H1 (cell line): Measurements from ENCODE around the gene ABCA5. TPM values are rescaled to one million over a fixed set of nuclear protein-coding genes. Genes with fewer than 3 reads are reported as not detected.

Source experiments
- CTCF ChIA-PET: fragments of 300-600 bp; sonication (Branson Sonifier 250); formaldehyde crosslinking; loops from one replicate; lab custom pipeline; 2021; ENCODE audit not compliant: partially characterized antibody; lab: Charles Lee
- POLR2A ChIA-PET: fragments of 300-600 bp; sonication (Branson Sonifier 250); formaldehyde crosslinking; loops from one replicate; lab custom pipeline; 2021; ENCODE audit warnings: inconsistent platforms; ENCODE audit not compliant: partially characterized antibody; lab: Charles Lee
- DNase-seq, 2 experiments: peaks; one replicate each; pipeline versions ENCODE4 v3.0.0 to v3.0.0-alpha.2; 2010 to 2022; ENCODE audit warnings: low spot score in 2 of 2, low read depth in 1 of 2, mixed read lengths in 1 of 2
- FAIRE-seq: peaks from 2 replicates; lab custom pipeline; 2011; peaks lifted over from hg19 to GRCh38; lab: Jason Lieb, UNC
- H2AFZ ChIP-seq: 2 replicates; pipeline ENCODE4 v1.8.1; 2012; ENCODE audit warnings: low read length, inconsistent platforms
- H2AK5ac ChIP-seq: 2 replicates; pipeline ENCODE4 v1.6.1; 2013; ENCODE audit warnings: low read depth, low read length
- H2BK120ac ChIP-seq: replicated peaks from 2 replicates; pipeline ENCODE3; 2013; ENCODE audit warnings: low read depth, low read length, inconsistent platforms
- H2BK12ac ChIP-seq: 2 replicates; pipeline ENCODE4 v1.6.1; 2013; ENCODE audit warnings: low read depth, low read length
- H2BK15ac ChIP-seq: 2 replicates; pipeline ENCODE4 v1.6.1; 2013; ENCODE audit warnings: low read length
- H2BK20ac ChIP-seq: 2 replicates; pipeline ENCODE4 v1.6.1; 2013; ENCODE audit warnings: low read length
- H2BK5ac ChIP-seq: 2 replicates; pipeline ENCODE4 v1.6.1; 2013; ENCODE audit warnings: low read depth, low read length
- H3K14ac ChIP-seq: 2 replicates; pipeline ENCODE4 v1.6.1; 2013; ENCODE audit warnings: inconsistent platforms; ENCODE audit not compliant: insufficient read length
- H3K18ac ChIP-seq: 2 replicates; pipeline ENCODE4 v1.6.1; 2013; ENCODE audit warnings: low read length; ENCODE audit errors: extremely low read depth
- H3K23ac ChIP-seq: 2 replicates; pipeline ENCODE4 v1.6.1; 2013; ENCODE audit warnings: inconsistent platforms; ENCODE audit not compliant: insufficient read length
- H3K23me2 ChIP-seq: 2 replicates; pipeline ENCODE4 v1.6.1; 2013; ENCODE audit warnings: low read depth, low read length
- H3K27ac ChIP-seq: 2 replicates; pipeline ENCODE4 v1.6.1; 2011; ENCODE audit warnings: low read depth, low read length, inconsistent platforms
- H3K27me3 ChIP-seq, 4 experiments: replicated peaks in 1 of 4; 1 replicate in 1 of 4; 2 replicates in 3 of 4; pipeline versions ENCODE4 v1.6.1 to v1.8.1; 2011 to 2013; ENCODE audit warnings: low read length in 3 of 4, mild to moderate bottlenecking in 3 of 4, inconsistent platforms in 2 of 4, mixed read lengths in 2 of 4, moderate library complexity in 1 of 4; ENCODE audit not compliant: control insufficient read depth in 3 of 4, insufficient read depth in 3 of 4; ENCODE audit errors: extremely low read depth in 1 of 4
- H3K36me3 ChIP-seq, 4 experiments: 2 replicates each; pipeline versions ENCODE4 v1.6.1 to v1.8.1; 2011 to 2013; ENCODE audit warnings: mild to moderate bottlenecking in 4 of 4, low read length in 3 of 4, moderate library complexity in 2 of 4, control low read depth in 1 of 4, inconsistent platforms in 1 of 4; ENCODE audit not compliant: insufficient read depth in 4 of 4, control insufficient read depth in 2 of 4
- H3K4ac ChIP-seq: replicated peaks from 2 replicates; pipeline ENCODE3; 2013; ENCODE audit warnings: low read length, low read depth, mixed read lengths, inconsistent platforms; ENCODE audit not compliant: insufficient read length
- H3K4me1 ChIP-seq, 4 experiments: replicated peaks in 1 of 4; 1 replicate in 1 of 4; 2 replicates in 3 of 4; pipeline versions ENCODE4 v1.6.1 to v1.8.1; 2011 to 2013; ENCODE audit warnings: low read length in 3 of 4, inconsistent platforms in 2 of 4, mixed read lengths in 1 of 4; ENCODE audit not compliant: insufficient read depth in 4 of 4, control insufficient read depth in 3 of 4
- H3K4me2 ChIP-seq, 2 experiments: 2 replicates each; pipeline versions ENCODE4 v1.6.1 to v1.8.1; 2011 to 2013; ENCODE audit warnings: low read depth in 2 of 2, low read length in 2 of 2, control low read depth in 1 of 2, inconsistent platforms in 1 of 2, mild to moderate bottlenecking in 1 of 2; ENCODE audit not compliant: insufficient read depth in 1 of 2
- H3K4me3 ChIP-seq, 4 experiments: fragments of 200-600, 300-600 bp in 1 of 4; sonication (generic), shearing (Covaris generic), sonication (Bioruptor Twin) in 1 of 4; 2 replicates each; pipeline versions ENCODE4 v1.5.1 to v1.8.1; 2011 to 2016; ENCODE audit warnings: low read length in 4 of 4, low read depth in 3 of 4, control low read depth in 2 of 4, inconsistent platforms in 2 of 4, mild to moderate bottlenecking in 2 of 4, mixed read lengths in 1 of 4, moderate library complexity in 1 of 4; ENCODE audit not compliant: insufficient read depth in 2 of 4; ENCODE audit errors: extremely low read depth in 1 of 4
- H3K56ac ChIP-seq: replicated peaks from 2 replicates; pipeline ENCODE3; 2013; ENCODE audit warnings: low read depth, mild to moderate bottlenecking, mixed read lengths, low read length, inconsistent platforms; ENCODE audit not compliant: insufficient read length
- H3K79me1 ChIP-seq: 2 replicates; pipeline ENCODE4 v1.6.1; 2013; ENCODE audit warnings: low read depth, low read length, control low read depth
- H3K79me2 ChIP-seq, 2 experiments: 2 replicates each; pipeline versions ENCODE4 v1.6.1 to v1.8.1; 2012 to 2013; ENCODE audit warnings: low read length in 2 of 2, mild to moderate bottlenecking in 2 of 2, inconsistent platforms in 1 of 2; ENCODE audit not compliant: insufficient read depth in 2 of 2, control insufficient read depth in 1 of 2
- H3K9ac ChIP-seq, 4 experiments: replicated peaks in 1 of 4; 1 replicate in 1 of 4; 2 replicates in 3 of 4; pipeline versions ENCODE4 v1.6.1 to v1.8.1; 2011 to 2013; ENCODE audit warnings: low read depth in 3 of 4, low read length in 3 of 4, control low read depth in 2 of 4, mild to moderate bottlenecking in 2 of 4, moderate library complexity in 2 of 4, inconsistent platforms in 1 of 4; ENCODE audit errors: extremely low read depth in 1 of 4
- H3K9me3 ChIP-seq, 2 experiments: 2 replicates each; pipeline versions ENCODE4 v1.6.1 to v1.8.1; 2012 to 2013; ENCODE audit warnings: mild to moderate bottlenecking in 2 of 2, moderate library complexity in 2 of 2, control low read depth in 1 of 2, inconsistent platforms in 1 of 2, low read depth in 1 of 2, low read length in 1 of 2, mixed read lengths in 1 of 2; ENCODE audit not compliant: insufficient read depth in 2 of 2
- H4K20me1 ChIP-seq, 2 experiments: replicated peaks in 1 of 2; 2 replicates each; pipeline versions ENCODE3 to v1.8.1; 2011 to 2013; ENCODE audit warnings: inconsistent platforms in 2 of 2, low read length in 2 of 2, mild to moderate bottlenecking in 1 of 2; ENCODE audit not compliant: insufficient read depth in 2 of 2, control insufficient read depth in 1 of 2
- H4K5ac ChIP-seq: 2 replicates; pipeline ENCODE4 v1.6.1; 2013; ENCODE audit warnings: low read length, low read depth, mixed read lengths, inconsistent platforms; ENCODE audit not compliant: insufficient read length
- H4K8ac ChIP-seq: 2 replicates; pipeline ENCODE4 v1.8.0; 2013; ENCODE audit warnings: mild to moderate bottlenecking, moderate library complexity, low read length, inconsistent platforms; ENCODE audit not compliant: insufficient read depth; ENCODE audit errors: extremely low read depth
- H4K91ac ChIP-seq: replicated peaks from 2 replicates; pipeline ENCODE3; 2013; ENCODE audit warnings: low read length, mixed read lengths, inconsistent platforms; ENCODE audit not compliant: insufficient read length
- CHD2 ChIP-seq: IDR thresholded peaks from 2 replicates; pipeline ENCODE4 v1.6.1; 2012; ENCODE audit warnings: low read length, improper control_type of control experiment
- CREB1 ChIP-seq: IDR thresholded peaks from 2 replicates; pipeline ENCODE4 v1.6.1; 2012; ENCODE audit warnings: inconsistent platforms
- CTBP2 ChIP-seq: IDR thresholded peaks from 2 replicates; pipeline ENCODE4 v1.7.0; 2011; ENCODE audit warnings: borderline replicate concordance, mild to moderate bottlenecking, moderate library complexity, mixed read lengths, low read length; ENCODE audit not compliant: insufficient read depth, insufficient read length
- EZH2 ChIP-seq: fragments of 200-600 bp; sonication (generic); IDR thresholded peaks from 2 replicates; pipeline ENCODE4 v1.7.1; 2012; ENCODE audit warnings: low read depth, mild to moderate bottlenecking, moderate library complexity, low read length, inconsistent platforms; ENCODE audit not compliant: severe bottlenecking
- FOSL1 ChIP-seq: IDR thresholded peaks from 2 replicates; pipeline ENCODE4 v1.6.1; 2011; ENCODE audit warnings: mild to moderate bottlenecking, low read depth, low read length, moderate library complexity; ENCODE audit not compliant: insufficient read depth
- HDAC2 ChIP-seq, 2 experiments: fragments of 300-600 bp in 1 of 2; sonication (generic) in 1 of 2; IDR thresholded peaks; 2 replicates each; pipeline ENCODE4 v1.6.1; 2011 to 2012; ENCODE audit warnings: low read depth in 2 of 2, low read length in 2 of 2, mild to moderate bottlenecking in 2 of 2, moderate library complexity in 2 of 2, borderline replicate concordance in 1 of 2, inconsistent platforms in 1 of 2
- POLR2AphosphoS5 ChIP-seq: IDR thresholded peaks from 2 replicates; pipeline ENCODE4 v1.6.1; 2011; ENCODE audit warnings: low read depth, low read length
- RFX5 ChIP-seq: IDR thresholded peaks from 2 replicates; pipeline ENCODE4 v1.6.1; 2011; ENCODE audit warnings: low read depth, low read length, improper control_type of control experiment, borderline replicate concordance
- SIN3A ChIP-seq, 2 experiments: IDR thresholded peaks in 1 of 2; conservative IDR thresholded peaks in 1 of 2; 2 replicates each; pipeline ENCODE4 v1.6.1; 2011 to 2012; ENCODE audit warnings: low read length in 2 of 2, improper control_type of control experiment in 1 of 2, low read depth in 1 of 2, mild to moderate bottlenecking in 1 of 2
- SIX5 ChIP-seq: IDR thresholded peaks from 2 replicates; pipeline ENCODE4 v1.6.1; 2011; ENCODE audit warnings: mild to moderate bottlenecking, low read depth, low read length
- TAF7 ChIP-seq: optimal IDR thresholded peaks from 2 replicates; pipeline ENCODE3; 2011; ENCODE audit warnings: low read depth, mild to moderate bottlenecking, inconsistent platforms, low read length, moderate library complexity, borderline replicate concordance
- ZNF274 ChIP-seq: IDR thresholded peaks from 2 replicates; pipeline ENCODE4 v1.7.0; 2012; ENCODE audit warnings: low read length, borderline replicate concordance; ENCODE audit errors: extremely low read depth
- polyA plus RNA-seq, 7 experiments: library from polyadenylated mRNA; depleted of rRNA in 3 of 7; stranded (reverse) in 5 of 7; unstranded in 2 of 7; fragments of >200 nt in 5 of 7; fragments of 200-250 nt in 2 of 7; gene quantifications; 1 replicate in 5 of 7; 2 replicates in 1 of 7; 4 replicates in 1 of 7; pipeline versions ENCODE4 v1.2.1 to v1.2.3, GENCODE V29; 2011 to 2013; ENCODE audit warnings: missing spikeins in 2 of 7, mixed read lengths in 2 of 7
- total RNA-seq: library from RNA; stranded (reverse); fragmentation: NEBNext Ultra II Directional; extraction: Animal tissue kit (Norgen Biotek cat#: 25700); gene quantifications from 2 replicates; pipeline ENCODE4 v1.2.1, GENCODE V29; 2021
- TF ChIP-seq, protein P1 (sequence below): IDR thresholded peaks from 2 replicates; pipeline ENCODE4 v1.6.1; 2012; ENCODE audit warnings: inconsistent platforms

ABCA5 gene
- total and polyA plus RNA-seq, 2 of the 8 experiments (the other 6 are each of a cell fraction or from before 2014, with no cell fraction given): 1.3 to 4.1 TPM

DNA sequence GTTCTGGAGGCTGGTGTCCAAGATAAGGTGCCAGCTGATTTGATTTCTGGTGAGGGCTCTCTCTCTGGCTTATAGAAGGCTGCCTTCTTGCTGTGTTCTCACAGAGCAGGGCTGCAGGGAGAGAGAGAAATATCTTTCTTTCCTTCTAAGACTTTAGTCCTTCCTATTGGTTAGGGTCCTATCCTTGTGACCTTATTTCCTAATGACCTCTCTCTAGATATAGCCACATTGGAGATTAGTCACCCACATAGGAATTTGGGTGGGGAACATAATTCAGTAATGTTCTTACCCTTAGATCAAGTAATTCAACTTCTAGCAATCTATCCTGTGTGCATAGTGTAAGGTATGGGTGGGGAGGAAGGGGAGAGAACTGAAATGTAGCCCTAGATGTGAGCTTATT is 18.0 kb upstream of the ABCA5 start:
- POLR2A ChIA-PET: no interaction called here
- no peak overlapping the region for H2BK20ac ChIP-seq
- H3K9me3 ChIP-seq: no peaks in the 10 kb centered on the region
- no peak overlapping the region for H2BK12ac ChIP-seq
- no peak overlapping the region for H3K14ac ChIP-seq
- no peaks in the 10 kb centered on the region for H3K27me3 ChIP-seq
- H2AK5ac ChIP-seq: no peak overlapping the region
- no peak overlapping the region for H3K9ac ChIP-seq
- DNase-seq (no peak), FAIRE-seq (no peak)
- no peaks in the 10 kb centered on the region for H3K79me2 ChIP-seq
- H3K4me2 ChIP-seq: no peak overlapping the region
- no peaks in the 10 kb centered on the region for H3K36me3 ChIP-seq
- H4K20me1 ChIP-seq: no peaks in the 10 kb centered on the region
- no peaks in the 10 kb centered on the region for H3K79me1 ChIP-seq
- H3K4me3 ChIP-seq: no peak overlapping the region
- no peaks in the 10 kb centered on the region; the same call in 1 of the 2 replicates for H3K23me2 ChIP-seq
- no peak overlapping the region for H3K27ac ChIP-seq
- no peaks in the 10 kb centered on the region; a peak in 3 of 7 replicates for H3K4me1 ChIP-seq
- H4K91ac ChIP-seq: no peak overlapping the region
- H3K23ac ChIP-seq: no peak overlapping the region
- no peak overlapping the region for H4K5ac ChIP-seq
- H2BK15ac ChIP-seq: no peak overlapping the region
- H3K56ac ChIP-seq: no peak overlapping the region
- H3K18ac ChIP-seq: no peak overlapping the region
- no peak for TF ChIP-seq POLR2AphosphoS5
- TF ChIP-seq CREB1: no peak
- TF ChIP-seq SIN3A (conservative IDR thresholded peaks at IDR 0.05 in 1 of 2, IDR thresholded peaks at IDR 0.05 in 1 of 2; ENCODE audit: low read depth in 1 of 2, low read length in 2 of 2): no peak
- no peak for TF ChIP-seq TAF7
- no peak for TF ChIP-seq HDAC2 (IDR thresholded peaks at IDR 0.05; ENCODE audit: borderline replicate concordance in 1 of 2, low read depth in 2 of 2, low read length in 2 of 2)
- no peak for TF ChIP-seq CHD2
- TF ChIP-seq EZH2: no peak
- no peak for TF ChIP-seq RFX5
- no peak for TF ChIP-seq CTBP2
- no peak for TF ChIP-seq FOSL1
- TF ChIP-seq SIX5: no peak
- TF ChIP-seq, protein P1, sequence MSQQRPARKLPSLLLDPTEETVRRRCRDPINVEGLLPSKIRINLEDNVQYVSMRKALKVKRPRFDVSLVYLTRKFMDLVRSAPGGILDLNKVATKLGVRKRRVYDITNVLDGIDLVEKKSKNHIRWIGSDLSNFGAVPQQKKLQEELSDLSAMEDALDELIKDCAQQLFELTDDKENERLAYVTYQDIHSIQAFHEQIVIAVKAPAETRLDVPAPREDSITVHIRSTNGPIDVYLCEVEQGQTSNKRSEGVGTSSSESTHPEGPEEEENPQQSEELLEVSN: no peak
- no peak for TF ChIP-seq ZNF274
- no peak overlapping the region for H3K4ac ChIP-seq
- no peak overlapping the region for H4K8ac ChIP-seq
- no peak overlapping the region for H2BK5ac ChIP-seq
- no peak overlapping the region for H2AFZ ChIP-seq
- CTCF ChIA-PET: interaction anchor here (1.1 to 4.5 kb wide), 2 partner anchors 14 to 178 kb away, joined by 3 to 25 read pairs; no protein-coding TSS in a partner anchor
- H2BK120ac ChIP-seq: no peak overlapping the region
